SH-SY5Y (cell line): ENCODE data around the gene DCDC1.

Experiments
- GATA2 ChIP-seq: IDR thresholded peaks from 2 replicates; pipeline ENCODE4 v1.6.1; 2011; ENCODE audit warnings: mild to moderate bottlenecking, low read depth, low read length
- GATA3 ChIP-seq: IDR thresholded peaks from 2 replicates; pipeline ENCODE4 v1.6.1; 2011; ENCODE audit warnings: low read depth, mild to moderate bottlenecking, low read length, moderate library complexity

DCDC1 gene

GRCh38 chr11:31026315-31026714 is 343.2 kb downstream of the DCDC1 start:
- TF ChIP-seq GATA2: no peak
- TF ChIP-seq GATA3: no peak

DNA sequence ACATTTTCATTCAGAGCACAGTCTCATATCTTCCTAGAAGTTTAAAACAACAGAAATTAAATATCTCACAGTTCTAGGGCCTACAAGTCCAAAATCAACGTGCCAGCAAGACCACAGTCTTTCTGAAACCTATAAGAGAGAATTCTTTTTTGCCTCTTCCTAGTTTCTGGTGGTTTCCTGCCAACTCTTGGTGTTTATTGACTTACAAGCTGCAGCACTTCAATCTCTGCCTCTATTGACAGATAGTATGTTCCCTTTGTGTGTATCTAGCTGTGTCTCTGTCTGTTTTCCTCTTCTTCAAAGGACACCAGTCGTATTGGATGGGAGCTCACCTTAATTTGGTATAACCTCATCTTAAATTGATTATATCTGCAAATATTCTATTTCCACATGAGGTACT is 347.5 kb downstream of the DCDC1 start:
- TF ChIP-seq GATA3 (no peak), GATA2 (no peak)

- TF ChIP-seq GATA2: no peak
- no peak for TF ChIP-seq GATA3
Measured at GRCh38 chr11:31019786-31020185, 349.8 kb downstream of the DCDC1 start.

GRCh38 chr11:31005202-31005601 is 364.3 kb downstream of the DCDC1 start:
- TF ChIP-seq GATA2 (no peak), GATA3 (no peak)

DNA sequence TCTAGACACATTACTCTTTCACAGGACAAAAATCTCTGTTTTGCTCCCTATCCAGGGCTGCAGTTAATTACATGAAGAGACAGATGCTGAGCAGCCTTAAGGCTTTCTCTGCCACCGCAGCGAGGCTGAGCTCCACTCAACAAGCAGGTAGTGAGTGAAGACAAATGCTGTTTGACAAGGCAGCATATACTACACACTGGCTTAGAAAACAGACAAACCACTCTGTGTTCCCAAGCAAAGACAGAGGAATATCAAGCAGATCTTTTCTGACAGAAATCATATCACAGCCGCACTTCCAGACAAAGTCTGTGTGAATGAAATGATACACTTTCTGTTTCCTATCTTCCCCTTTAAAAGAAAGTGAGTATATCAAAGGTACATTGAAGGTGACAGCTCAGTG is 368.1 kb downstream of the DCDC1 start:
- TF ChIP-seq GATA2: no peak
- TF ChIP-seq GATA3: no peak

GRCh38 chr11:31000381-31000780 is 369.2 kb downstream of the DCDC1 start:
- TF ChIP-seq GATA3 (no peak), GATA2 (no peak)

- TF ChIP-seq GATA2 (no peak), GATA3 (no peak)
Measured at GRCh38 chr11:30992513-30992849, 377.1 kb downstream of the DCDC1 start.

GRCh38 chr11:30991802-30992512 is 377.6 kb downstream of the DCDC1 start:
- TF ChIP-seq GATA3 (no peak), GATA2 (no peak)

GRCh38 chr11:30991376-30991775 is 378.2 kb downstream of the DCDC1 start:
- TF ChIP-seq GATA2 (no peak), GATA3 (no peak)

DNA sequence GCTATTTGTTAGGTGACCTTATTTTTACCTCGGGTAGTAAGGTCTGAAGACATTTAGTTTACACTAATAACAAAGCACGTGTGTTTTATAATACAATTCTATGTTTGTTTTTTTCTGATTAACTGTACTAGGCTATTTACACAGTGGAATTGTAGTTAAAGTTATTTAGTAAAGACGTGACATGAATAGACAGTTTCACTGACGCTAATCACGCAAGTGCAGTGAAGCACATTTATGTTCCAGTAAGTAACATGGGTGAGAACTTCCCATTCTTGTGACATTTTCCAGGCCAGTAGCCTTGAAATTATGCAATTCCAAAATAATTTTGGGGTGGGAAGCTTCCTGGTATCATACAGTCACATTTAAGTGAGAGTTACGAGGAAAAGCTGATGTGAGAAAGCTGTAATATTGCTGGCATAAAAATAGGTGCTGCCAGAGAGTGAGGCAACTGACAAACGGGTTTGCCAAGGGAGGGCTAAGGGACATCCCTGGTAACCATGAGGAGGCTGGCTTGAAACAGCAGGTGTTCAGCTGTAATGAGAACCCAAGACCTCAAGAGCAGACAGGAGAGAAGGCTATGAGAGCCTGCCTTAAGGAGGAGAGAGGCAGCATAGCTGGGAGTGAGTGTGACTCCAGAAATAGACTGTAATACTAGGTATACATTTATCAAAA is 378.8 kb downstream of the DCDC1 start:
- no peak for TF ChIP-seq GATA2

DNA sequence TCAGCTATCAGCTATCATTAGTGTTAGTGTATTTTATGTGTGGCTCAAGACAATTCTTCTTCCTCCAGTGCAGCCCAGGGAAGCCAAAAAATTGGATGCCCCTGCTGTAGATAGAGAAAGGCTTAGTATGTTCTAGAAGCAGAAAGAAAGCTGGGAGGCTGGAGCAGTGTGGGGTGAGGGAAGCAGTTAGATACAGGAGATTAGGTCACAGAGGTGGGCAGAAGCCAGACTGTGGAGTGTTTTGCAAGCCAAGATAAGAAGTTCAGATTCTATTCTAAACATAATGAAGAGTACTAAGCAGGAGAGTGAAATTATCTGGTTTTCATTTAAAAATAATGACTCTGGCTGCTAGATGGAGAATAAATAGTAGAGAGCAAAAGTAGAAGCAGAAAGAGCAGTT is 381.7 kb downstream of the DCDC1 start:
- peak; percentile 26; the same call in 1 of the 2 replicates for TF ChIP-seq GATA2
- TF ChIP-seq GATA3: no peak

GRCh38 chr11:30985536-30985935 is 384.0 kb downstream of the DCDC1 start:
- TF ChIP-seq GATA3: no peak
- TF ChIP-seq GATA2: no peak

- TF ChIP-seq GATA2 (no peak), GATA3 (no peak)
Measured at GRCh38 chr11:30984827-30985226, 384.7 kb downstream of the DCDC1 start.

- TF ChIP-seq GATA2 (peak; percentile 74), GATA3 (peak; percentile 40; the same call in 1 of the 2 replicates)
Measured at GRCh38 chr11:30984442-30984816, 385.1 kb downstream of the DCDC1 start.

DNA sequence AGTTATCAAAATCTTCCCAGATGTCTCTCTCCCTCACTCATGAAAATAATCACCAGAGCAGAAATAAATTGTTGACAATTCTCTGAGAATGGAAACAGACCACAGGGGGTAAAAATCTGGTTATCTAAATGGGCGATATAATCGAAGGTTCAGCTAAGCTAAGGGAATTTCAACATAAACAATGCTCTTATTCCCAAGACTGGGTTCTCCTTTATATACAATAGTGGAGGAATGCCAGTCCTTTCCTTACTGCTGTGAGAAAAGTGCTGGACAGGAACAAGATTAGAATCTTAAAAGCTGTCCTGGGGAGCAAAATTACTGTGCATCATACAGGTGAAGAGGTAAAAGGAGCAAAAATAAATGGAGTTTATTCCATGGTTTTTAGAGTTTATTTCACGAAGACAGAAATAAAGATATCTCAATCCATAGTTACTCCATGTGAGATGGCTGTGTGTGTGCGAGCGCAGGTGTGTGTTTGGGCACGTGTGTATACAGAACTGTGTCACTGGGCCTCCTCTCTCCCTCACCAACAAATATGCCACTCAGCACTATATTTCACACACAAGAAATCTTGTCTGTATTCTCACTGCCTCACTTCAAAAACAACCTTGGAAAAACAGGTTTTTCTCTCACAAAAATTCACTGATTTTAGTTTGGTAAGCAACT is 385.6 kb downstream of the DCDC1 start:
- TF ChIP-seq GATA2 (peak; percentile 19; the same call in 1 of the 2 replicates), GATA3 (no peak; the same call in 1 of the 2 replicates)
